GM13977 (cell line): Measurements from ENCODE around the gene SLC4A11.
"Not testable (repeated sequence)": the region's sequence is repeated elsewhere in the genome, so short reads cannot be mapped to it uniquely, and the experiment has no call there.

Experiments
- DNase-seq: peaks from one replicate; pipeline ENCODE4 v3.0.0; 2012; ENCODE audit warnings: low spot score
- in situ Hi-C: fragments of 300-500 bp; cut with MboI; formaldehyde crosslinking; loops from one replicate; pipeline ENCODE4 v1.12.0; 2022; ENCODE audit warnings: low sequenced_read_pairs, low pct_unique_long_range_greater_than_20kb, mixed read lengths, inconsistent platforms; ENCODE audit not compliant: unreplicated experiment
- TF ChIP-seq, protein P1 (sequence below): IDR thresholded peaks from 2 replicates; pipeline ENCODE4 v1.5.1; 2012; ENCODE audit warnings: mild to moderate bottlenecking, control low read depth; ENCODE audit not compliant: insufficient read depth; ENCODE audit errors: extremely low read depth, missing control alignments

SLC4A11 gene

DNA sequence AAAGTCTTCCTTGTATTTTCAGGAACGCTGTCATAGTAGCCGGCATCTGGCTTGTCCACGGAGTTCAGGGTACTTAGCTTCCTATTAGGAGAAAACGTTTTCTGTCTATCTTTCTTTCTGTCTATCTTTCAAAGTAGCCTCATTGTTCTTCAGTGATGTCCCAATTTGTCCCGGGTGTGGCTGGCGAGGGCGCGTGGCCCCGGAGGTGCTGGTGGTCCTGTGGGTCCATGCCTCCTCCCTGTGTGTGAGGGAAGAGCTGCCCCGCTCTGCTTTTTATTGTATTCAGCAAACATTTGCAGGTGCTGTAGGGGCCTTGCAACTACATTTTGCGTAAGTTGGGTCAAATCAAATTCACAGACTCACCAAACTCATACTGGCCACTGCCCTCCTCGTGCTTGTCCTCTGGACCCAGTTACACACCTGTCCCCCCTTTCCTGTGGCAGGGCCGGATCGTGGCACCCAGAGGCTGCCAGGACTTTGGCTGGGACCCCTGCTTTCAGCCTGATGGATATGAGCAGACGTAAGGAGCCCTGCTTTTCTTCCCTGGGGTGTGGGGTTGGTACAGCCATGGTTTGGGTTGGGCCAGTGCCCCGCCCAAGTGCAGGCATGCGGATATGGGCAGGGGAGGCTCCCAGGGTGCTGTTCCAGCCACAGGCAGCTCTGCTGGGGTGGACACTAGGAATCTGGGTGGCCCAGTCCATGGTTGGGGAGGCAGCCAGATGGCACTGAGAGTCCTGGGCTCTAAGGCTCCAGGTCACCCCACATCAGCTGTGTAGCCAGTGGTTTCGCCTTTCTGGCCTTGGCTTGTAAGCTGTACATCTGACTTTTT, 17.4 kb downstream of the SLC4A11 start:
- TF ChIP-seq, protein P1, sequence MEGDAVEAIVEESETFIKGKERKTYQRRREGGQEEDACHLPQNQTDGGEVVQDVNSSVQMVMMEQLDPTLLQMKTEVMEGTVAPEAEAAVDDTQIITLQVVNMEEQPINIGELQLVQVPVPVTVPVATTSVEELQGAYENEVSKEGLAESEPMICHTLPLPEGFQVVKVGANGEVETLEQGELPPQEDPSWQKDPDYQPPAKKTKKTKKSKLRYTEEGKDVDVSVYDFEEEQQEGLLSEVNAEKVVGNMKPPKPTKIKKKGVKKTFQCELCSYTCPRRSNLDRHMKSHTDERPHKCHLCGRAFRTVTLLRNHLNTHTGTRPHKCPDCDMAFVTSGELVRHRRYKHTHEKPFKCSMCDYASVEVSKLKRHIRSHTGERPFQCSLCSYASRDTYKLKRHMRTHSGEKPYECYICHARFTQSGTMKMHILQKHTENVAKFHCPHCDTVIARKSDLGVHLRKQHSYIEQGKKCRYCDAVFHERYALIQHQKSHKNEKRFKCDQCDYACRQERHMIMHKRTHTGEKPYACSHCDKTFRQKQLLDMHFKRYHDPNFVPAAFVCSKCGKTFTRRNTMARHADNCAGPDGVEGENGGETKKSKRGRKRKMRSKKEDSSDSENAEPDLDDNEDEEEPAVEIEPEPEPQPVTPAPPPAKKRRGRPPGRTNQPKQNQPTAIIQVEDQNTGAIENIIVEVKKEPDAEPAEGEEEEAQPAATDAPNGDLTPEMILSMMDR, result no peak
- in situ Hi-C loops, result no loop called here
- DNase-seq, result no peak

DNA sequence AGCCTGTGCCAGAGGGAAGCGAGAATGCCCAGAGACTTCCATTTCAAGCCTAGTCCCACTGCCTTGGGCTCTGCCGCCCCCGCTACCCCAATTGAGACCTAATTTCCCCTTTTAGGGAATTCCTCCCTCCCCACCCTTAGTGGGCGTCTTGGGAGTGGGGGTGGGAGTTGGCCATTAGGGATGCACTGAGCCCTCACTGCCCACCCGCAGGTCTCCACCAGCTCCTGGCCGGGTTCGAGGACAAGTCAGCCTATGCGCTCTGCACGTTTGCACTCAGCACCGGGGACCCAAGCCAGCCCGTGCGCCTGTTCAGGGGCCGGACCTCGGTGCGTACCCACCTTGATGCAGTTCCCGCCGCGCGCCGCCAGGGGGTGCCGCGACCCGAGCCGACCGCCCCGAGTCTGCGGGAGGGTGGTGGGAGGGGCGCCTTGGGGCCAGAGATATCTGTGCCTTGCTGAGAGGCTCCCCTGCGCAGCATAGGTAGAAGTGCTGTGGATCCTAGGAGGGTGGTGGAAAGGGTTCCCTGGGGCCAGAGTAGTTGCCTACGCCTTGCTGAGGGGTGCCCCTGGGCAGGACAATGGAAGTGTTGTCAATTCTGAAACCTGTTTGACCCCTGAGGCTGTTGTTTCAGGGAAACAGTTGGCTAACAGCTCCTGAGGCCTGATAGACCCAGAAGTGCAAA, 20.5 kb downstream of the SLC4A11 start:
- TF ChIP-seq, protein P1, result peak; percentile 97
- peak; percentile 86 for DNase-seq
- in situ Hi-C loops, result no loop called here

DNA sequence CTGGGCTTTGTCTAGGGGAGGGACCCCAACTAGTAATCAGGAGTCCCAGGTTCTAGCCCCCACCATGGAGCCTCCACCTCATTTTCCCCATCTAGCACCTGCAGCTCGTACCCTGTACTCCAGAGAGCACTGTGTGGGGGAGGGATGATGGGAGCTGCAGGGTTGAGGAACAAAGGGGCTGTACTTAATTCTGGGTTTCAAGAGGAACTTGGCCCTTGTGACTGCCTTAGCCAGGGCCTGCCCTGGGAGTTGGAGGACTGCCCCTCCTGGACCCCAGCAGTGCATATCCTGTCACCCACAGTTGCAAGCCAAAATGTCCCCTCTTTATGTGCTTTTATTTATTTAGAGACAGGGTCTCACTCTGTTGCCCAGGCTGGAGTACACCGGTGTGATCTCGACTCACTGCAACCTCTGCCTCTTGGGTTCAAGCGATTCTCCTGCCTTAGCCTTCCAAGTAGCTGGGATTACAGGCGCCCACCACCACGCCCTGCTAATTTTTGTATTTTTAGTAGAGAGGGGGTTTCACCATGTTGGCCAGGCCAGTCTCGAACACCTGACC, 23.6 kb downstream of the SLC4A11 start:
- in situ Hi-C loops, DNase-seq: not testable (repeated sequence)

DNA sequence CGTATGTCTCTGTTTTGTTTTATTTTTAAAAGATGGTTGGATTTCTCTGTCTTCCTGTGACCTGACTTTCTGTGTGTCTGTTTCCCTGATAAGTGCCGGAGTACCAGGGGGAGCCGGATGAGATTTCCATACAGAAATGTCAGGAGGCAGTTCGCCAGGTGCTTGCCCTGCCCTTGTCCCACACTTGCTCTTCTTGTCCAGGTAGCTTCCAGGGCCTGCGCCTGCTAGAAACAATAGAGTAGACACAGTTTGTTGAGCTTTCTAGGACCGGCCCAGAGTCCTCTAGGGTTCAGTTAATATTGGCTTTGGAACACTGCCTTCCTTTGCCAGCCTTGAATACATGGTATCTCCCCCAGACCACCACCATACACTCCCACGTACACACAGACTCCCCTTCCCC, 25.8 kb downstream of the SLC4A11 start:
- TF ChIP-seq, protein P1, result no peak
- in situ Hi-C loops, result no loop called here
- no peak for DNase-seq

DNA sequence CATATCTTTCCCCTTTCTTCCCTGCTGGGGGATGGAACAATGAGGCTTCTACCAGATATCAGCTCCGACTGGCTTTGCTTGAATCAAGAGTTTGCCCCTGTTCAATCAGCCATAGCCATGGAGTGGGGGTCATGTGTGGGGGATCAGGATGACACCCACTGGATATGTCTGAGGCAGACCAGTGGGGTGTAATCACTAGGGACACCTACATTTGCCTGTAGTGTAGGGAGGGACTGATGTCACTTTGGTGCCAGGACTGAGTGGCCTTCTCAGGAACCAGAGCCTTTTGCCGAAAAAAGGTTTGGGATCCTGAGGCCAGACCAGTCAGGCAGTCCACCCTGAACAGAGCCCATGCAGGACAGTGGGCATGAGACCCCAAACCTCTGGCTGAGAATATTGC, 28.6 kb downstream of the SLC4A11 start:
- in situ Hi-C loops, result no loop called here
- no peak for DNase-seq
- TF ChIP-seq, protein P1, result no peak

DNA sequence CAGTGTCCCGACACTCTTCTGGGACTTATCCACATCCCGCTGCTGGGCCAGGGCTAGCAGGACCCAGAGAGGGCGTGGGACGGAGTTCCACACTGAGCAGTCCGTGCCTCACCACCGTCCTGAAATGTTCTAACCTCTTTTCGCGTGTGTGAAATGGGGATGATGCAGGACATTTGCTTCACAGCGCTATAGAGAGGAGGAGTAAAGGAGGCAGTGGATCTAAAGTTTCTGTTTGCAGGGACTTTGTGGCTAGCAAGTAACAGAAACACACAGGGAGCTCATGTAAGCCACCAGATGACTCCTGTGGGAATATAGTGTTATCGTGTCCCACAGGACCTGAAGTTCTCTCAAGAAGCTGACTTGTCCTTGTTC, 29.1 kb downstream of the SLC4A11 start:
- in situ Hi-C loops, result no loop called here
- DNase-seq, result no peak
- TF ChIP-seq, protein P1, result no peak
